Activated T-cell treated with anti-CD3 and anti-CD28 coated beads for 1 hour (primary cell): ENCODE results near the gene PTMS.

Experiments
- DNase-seq: peaks from one replicate; pipeline ENCODE4 v3.0.0-alpha.2; 2020; ENCODE audit warnings: low read depth

PTMS gene

GRCh38 chr12:6771509-6772330 is 5.6 kb downstream of the PTMS start:
- no peak for DNase-seq

GRCh38 chr12:6772331-6772695 is 6.2 kb downstream of the PTMS start, which contains the start of gene LAG3:
Gene LAG3 (plus strand): TSS chr12:6772520. CDS start chr12:6772853, 333 bp downstream.
- DNase-seq = peak; percentile 45

- DNase-seq = no peak
Observed at GRCh38 chr12:6772726-6773589, 6.8 kb downstream of the PTMS start.

- DNase-seq = no peak
Observed at GRCh38 chr12:6773590-6774351, 7.6 kb downstream of the PTMS start.

GRCh38 chr12:6774499-6775062 is 8.4 kb downstream of the PTMS start:
- DNase-seq = no peak

DNA sequence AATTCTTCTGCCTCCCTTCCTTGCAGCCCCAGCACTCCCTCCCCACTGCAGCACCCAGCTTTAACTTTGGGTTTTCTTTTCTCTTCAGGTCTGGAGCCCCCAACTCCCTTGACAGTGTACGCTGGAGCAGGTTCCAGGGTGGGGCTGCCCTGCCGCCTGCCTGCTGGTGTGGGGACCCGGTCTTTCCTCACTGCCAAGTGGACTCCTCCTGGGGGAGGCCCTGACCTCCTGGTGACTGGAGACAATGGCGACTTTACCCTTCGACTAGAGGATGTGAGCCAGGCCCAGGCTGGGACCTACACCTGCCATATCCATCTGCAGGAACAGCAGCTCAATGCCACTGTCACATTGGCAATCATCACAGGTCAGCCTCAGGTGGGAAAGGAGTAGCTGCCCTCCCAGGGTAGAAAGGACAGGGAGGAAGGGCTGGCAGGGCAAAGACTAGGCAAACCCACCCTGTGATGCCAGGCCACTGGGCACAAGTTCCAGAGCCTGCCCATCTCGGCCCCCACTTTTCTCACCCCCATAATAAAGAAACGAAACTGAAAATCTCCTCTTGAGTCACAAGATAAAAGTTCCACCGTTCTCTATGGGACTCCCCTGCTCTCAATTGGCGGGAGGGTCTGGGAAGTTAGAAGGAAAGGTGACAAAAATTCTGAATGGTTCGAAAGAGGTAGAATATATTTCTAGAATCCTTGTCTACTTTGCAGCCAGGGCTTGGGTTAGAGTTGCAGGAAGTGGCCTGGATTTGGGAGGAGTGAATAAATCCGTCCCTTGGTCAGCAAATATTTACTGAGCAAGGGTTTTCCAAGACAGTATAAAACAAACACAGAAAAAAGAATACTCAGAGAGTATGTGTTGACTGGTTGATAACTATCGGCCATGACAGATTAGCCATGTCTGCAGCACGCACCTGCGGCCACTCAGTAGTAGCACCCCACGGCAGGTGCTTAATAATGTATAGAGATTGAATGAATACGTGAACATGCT is 9.3 kb downstream of the PTMS start:
- DNase-seq = no peak

DNA sequence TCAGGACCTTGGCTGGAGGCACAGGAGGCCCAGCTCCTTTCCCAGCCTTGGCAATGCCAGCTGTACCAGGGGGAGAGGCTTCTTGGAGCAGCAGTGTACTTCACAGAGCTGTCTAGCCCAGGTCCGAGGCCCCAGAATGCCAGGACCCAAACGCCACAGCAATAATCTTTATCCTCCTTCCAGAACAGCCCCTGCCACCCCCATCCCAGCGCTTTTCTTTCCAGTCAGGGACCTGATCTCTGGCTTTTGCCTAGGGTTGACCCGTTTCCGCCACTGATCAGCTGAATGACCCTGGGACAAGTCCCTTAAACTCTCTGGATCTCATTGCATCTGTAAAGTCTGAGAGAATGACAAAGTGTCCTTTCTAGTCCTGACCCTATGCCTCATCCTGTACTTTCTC is 11.2 kb downstream of the PTMS start:
- no peak for DNase-seq

DNA sequence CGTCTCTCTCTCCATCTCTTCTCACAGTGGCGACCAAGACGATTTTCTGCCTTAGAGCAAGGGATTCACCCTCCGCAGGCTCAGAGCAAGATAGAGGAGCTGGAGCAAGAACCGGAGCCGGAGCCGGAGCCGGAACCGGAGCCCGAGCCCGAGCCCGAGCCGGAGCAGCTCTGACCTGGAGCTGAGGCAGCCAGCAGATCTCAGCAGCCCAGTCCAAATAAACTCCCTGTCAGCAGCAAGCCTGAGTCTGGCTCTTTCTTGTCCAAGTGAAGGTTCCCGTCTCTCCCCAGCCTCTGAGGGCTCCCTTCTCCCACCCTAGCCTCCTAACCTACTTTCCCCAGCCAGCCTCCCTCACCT is 12.0 kb downstream of the PTMS start:
- no peak for DNase-seq

DNA sequence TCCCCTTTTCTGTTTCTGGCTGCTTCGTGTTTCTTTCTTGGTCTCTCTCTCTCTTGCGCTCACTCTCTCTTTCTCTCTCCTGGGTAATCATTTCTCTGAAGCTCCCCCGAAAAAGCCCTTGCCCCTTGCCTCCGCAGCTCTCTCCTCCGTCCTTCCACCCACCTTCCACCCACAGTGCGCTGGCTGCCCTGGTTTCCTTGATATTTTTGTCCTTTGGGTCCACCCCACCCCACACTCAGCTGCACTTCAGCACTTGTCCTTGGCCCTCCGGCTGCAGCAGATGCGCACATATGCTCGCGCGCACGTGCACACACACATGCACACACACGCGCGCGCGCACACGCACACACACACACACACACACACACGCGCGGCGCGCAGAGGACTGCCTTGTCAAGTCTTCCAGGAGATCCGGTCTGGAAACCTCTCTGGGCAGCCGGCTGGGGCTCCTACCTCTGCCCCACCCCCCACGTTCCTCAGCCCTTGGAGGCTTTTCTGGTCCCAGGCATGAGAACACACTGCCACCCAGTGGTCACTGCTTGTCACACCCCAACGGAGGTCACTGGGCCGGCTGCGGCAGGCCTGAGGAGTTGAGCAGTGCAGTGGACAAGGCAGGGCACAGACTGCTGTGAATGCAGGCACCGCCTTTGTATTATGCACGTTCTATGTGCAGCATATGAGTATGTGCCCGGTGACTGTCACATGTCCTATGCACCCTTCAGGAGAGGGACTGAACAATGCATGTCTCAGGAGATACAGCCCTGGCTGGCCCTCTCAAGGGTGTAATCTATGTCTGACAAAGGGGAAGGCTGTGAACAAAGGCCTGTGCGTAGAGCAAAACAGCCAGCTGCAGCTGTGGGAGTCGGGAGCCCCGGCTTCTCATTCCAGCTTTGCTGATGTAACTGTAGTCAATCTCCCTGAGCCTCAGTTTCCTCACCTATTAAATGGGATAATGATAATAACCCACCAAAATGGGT is 12.7 kb downstream of the PTMS start:
- DNase-seq = peak; percentile 89

DNA sequence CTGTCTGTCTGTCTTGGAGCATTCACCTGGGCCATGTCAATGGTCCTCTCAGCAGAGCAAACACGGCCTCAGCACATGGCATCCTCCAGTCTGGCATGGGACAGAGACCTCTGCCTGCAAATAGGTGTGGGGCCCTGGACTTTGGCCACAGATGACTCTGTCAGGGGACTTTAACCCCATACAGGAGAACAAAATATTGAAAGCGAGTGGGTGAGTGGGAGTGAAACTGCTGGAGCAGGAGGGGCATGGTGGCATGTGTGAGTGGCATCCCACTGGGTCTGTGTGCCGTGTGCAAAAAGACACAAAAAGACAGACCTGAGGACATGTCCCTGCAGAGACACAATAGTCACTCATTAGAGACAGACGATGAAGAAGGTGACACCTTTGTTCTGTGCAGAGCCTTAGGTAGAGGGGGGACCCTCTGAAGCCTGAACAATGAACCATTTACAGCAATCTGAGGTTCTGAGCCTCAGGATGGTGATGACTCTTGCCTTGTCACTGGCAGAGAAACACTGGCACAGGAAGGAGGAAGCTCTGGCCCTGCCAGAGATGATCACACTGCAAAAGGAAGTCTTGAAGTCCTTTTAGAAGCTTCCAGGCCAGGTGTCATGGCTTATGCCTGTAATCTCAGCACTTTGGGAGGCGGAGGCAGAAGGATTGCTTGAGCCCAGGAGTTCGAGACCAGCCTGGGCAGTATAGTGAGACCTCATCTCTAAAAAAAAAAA is 13.7 kb downstream of the PTMS start:
- no peak for DNase-seq

DNA sequence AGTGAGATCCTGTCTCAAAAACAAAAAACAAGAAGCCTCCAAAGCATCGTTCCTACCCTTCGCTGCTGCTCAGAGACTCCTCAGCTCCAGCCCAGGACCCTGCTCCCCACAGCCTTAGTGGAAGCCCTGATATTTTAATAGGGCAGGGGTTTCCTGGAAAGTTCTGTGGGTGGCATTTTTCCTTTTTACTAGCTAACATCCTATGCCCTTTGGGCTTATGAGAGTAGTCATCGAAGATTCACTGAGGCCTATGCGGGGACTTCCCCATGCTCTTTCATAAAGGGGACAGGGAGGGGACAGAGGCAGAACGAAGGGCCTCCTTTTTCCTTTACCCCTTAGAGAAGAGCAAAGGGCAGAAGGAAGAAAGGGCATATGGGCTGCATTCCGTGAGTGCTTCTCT is 14.4 kb downstream of the PTMS start:
- no peak for DNase-seq

DNA sequence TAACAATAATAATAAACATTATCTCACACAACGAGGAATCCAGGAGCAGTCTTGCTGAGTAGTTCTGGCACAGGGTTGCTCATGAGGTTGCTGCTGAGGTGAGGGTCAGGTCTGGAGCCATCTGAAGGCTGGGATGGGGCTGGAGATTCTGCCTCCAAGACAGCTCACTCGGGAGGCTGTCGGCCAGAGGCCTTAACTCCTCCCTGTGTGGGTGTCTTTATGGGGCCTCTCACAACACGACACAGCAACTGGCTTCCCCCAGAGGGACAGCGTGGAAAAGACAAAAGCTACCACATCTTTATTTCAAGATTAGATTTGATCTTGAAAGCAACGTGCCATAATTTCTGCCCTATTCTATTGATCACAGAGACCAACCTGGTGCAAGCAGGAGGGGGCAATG is 16.0 kb downstream of the PTMS start:
- no peak for DNase-seq

DNA sequence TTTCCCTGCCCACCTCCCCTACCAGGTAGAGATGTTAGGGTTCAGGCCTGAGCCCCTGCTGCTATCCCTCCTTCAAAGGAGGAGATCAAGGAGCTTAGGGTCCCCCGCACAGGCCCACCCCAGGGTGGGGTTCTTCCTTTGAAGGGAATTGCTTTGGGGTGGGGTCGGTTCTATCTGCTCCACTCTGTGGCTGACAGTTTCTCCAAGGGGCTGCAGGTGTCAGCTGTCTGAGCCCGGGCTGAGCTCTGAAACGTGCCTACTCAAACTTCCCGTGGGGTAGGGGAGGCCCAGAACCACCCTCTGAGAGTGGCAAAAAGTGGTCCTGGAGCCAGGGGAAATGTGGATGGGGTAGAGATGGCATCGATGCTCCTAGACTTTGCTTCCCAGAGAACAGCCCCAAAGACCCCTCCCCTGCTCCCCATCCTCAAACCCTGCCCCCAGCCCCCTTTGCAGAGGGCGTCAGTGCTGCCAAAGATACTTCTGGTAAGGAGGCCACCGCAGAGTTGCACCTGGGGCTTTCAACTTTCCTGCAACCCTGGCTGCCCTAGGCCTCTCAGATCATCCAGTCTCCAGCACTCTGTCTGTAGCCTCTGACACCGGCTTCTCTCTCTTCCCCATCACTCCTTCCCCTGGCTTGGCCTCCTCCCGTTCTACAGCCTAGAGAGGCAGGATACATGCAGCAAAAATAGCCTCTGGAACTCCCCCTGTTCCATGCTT is 16.8 kb downstream of the PTMS start:
- DNase-seq = no peak

GRCh38 chr12:6783828-6784227 is 17.7 kb downstream of the PTMS start:
- DNase-seq = no peak

DNA sequence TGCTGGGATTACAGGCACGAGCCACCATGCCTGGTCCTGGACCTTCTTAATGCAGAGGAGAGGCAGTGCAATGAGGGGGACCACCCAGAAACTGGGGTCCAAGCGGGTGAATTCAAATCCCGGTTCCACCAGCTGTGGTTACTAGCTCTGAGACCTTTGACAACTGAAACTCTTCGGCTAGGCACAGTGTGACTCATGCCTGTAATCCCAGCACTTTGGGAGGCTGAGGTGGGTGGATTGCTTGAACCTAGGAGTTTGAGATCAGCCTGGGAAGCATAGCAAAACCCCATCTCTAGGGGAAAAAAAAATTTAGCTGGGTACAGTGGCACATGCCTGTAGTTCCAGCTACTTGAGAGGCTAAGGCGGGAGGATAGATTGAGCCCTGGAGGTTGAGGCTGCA is 18.1 kb downstream of the PTMS start:
- DNase-seq = no peak

DNA sequence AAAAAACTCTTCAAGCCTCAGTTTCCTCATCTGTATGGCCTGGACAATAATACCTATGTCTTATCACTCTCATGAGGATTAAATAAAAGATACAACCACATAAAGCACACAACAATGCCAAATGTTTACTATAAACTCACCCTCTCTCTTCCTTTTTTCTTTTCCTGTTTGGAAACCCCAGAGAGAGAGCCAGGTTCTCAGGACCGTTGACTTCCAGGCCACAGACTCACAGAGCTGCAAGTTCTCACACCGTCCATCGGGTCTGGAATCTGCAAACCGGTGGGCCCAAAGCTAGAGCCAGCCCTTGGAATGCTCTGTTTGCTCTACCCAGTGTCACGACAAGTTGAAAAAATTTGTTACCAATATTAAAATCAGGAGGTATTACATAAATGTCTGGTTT is 18.6 kb downstream of the PTMS start:
- DNase-seq = no peak

- DNase-seq = no peak
Observed at GRCh38 chr12:6786416-6787094, 20.4 kb downstream of the PTMS start.

- no peak for DNase-seq
Observed at GRCh38 chr12:6787309-6787708, 21.1 kb downstream of the PTMS start.
